ENCODE results near the gene CRADD. TPM values are rescaled to one million over a fixed set of nuclear protein-coding genes. Genes with fewer than 3 reads are reported as not detected.

Gene CRADD
- total RNA-seq, 1 donor from 2014 or later, result not detected

DNA sequence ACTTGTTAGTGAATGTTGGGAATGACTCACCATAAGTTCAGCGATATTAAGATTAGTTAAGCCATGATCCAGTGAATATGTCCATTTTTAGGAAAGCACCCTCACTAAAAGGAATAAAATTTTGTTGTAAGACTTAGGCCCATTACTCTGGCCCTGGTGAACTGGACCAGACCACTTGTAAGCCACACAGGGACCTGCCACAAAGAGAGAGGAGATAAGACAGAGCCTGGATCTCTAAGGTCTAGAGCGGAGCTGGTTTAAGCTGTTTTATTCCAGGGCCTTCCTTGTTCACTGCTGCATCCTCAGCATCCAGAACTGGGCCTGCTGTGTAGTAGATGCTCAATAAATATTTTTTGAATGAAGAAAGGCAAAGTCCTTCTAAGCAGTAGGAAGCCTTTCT, 79.1 kb downstream of the CRADD start:
- H3K4me3 ChIP-seq, result no peak overlapping the region
- H3K4me1 ChIP-seq, result peaks cover 0 to 12% of the 10 kb centered on the region in 2 donors
- no peak overlapping the region for H3K27ac ChIP-seq
- H3K27me3 ChIP-seq, result no peaks in the 10 kb centered on the region
- no peaks in the 10 kb centered on the region for H3K36me3 ChIP-seq
- intact Hi-C loops (cut with DNase I), result loop anchor here (5.0 kb wide), 1 partner anchor 226 kb away; no protein-coding TSS in a partner anchor
- DNase-seq (ENCODE audit: low spot score in 2 of 2), result no peak
- TF ChIP-seq, protein P1, sequence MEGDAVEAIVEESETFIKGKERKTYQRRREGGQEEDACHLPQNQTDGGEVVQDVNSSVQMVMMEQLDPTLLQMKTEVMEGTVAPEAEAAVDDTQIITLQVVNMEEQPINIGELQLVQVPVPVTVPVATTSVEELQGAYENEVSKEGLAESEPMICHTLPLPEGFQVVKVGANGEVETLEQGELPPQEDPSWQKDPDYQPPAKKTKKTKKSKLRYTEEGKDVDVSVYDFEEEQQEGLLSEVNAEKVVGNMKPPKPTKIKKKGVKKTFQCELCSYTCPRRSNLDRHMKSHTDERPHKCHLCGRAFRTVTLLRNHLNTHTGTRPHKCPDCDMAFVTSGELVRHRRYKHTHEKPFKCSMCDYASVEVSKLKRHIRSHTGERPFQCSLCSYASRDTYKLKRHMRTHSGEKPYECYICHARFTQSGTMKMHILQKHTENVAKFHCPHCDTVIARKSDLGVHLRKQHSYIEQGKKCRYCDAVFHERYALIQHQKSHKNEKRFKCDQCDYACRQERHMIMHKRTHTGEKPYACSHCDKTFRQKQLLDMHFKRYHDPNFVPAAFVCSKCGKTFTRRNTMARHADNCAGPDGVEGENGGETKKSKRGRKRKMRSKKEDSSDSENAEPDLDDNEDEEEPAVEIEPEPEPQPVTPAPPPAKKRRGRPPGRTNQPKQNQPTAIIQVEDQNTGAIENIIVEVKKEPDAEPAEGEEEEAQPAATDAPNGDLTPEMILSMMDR (IDR thresholded peaks at IDR 0.05), result no peak
- H3K9me3 ChIP-seq, result no peaks in the 10 kb centered on the region

- no peak overlapping the region for H3K4me3 ChIP-seq
- H3K27me3 ChIP-seq, result no peaks in the 10 kb centered on the region
- TF ChIP-seq, protein P1 (IDR thresholded peaks at IDR 0.05), result no peak
- DNase-seq (ENCODE audit: low spot score in 2 of 2), result no peak
- peaks cover 0 to 12% of the 10 kb centered on the region in 2 donors for H3K4me1 ChIP-seq
- H3K9me3 ChIP-seq, result no peaks in the 10 kb centered on the region
- H3K27ac ChIP-seq, result no peak overlapping the region
- intact Hi-C loops (cut with DNase I), result loop anchor here (5.0 kb wide), 1 partner anchor 224 kb away; no protein-coding TSS in a partner anchor
- no peaks in the 10 kb centered on the region for H3K36me3 ChIP-seq
Measured at GRCh38 chr12:93757792-93758694, 80.9 kb downstream of the CRADD start.

DNA sequence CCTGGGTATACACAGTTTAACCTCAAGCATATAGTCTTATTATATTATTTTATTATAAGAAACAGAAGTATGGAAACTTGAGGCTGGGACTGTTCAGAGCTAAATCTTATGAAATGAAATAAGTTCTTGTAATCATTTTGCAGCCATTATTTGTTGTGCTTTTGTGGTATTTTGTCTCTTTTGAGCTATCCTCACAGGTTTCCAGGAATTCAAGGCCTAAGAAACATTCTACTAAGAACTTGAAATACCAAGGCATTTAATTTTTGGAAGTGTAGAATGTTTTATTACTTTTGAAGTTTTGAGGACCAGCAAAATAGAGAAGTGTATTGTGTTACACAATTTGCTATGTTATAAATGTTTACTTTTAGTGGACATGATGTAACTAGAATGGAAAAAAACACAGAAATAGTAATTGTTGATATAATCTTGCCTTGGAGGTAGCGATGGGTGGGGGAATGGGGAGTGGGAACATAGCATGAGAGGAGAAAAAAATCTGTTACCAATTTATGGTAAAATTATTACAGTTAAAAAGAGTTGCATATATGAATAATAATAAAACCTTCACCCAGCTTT, 81.7 kb downstream of the CRADD start:
- Histone ChIP-seq H3K4me3 (no peak overlapping the region), H3K36me3 (no peaks in the 10 kb centered on the region), H3K9me3 (no peaks in the 10 kb centered on the region), H3K4me1 (peaks cover 0 to 12% of the 10 kb centered on the region in 2 donors), H3K27ac (no peak overlapping the region), H3K27me3 (no peaks in the 10 kb centered on the region)
- TF ChIP-seq, protein P1 (IDR thresholded peaks at IDR 0.05), result no peak
- DNase-seq (ENCODE audit: low spot score in 2 of 2), result no peak
- intact Hi-C loops (cut with DNase I), result loop anchor here (5.0 kb wide), 1 partner anchor 223 kb away; no protein-coding TSS in a partner anchor

DNA sequence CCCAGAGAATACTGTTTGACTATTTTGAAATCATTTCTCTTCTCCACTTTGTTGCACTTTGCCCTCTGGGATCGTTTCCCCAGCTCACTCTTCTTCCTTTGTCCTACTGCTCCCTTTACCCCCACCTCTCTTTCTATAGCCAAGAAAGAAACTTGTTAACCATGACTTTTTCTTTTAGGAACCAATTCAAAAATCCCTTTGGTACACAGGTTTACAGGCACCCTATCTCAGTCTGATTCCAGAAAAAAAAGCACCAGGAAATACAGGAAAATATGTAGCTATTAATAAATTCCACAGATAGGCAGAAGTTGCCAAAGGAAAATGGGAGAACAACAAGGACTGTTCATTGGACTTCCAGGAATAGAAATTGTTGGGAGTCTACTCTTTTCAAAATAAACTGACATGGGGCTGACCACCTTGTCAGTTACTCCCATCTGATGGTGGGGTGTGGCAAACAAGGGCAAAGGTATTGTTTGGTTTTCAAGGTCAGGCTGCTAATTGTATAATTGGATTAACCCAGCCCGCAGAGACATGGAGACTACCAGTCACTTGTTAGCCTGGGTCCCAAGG, 82.4 kb downstream of the CRADD start:
- no peak for DNase-seq (ENCODE audit: low spot score in 2 of 2)
- Histone ChIP-seq H3K27me3 (no peaks in the 10 kb centered on the region), H3K36me3 (no peaks in the 10 kb centered on the region), H3K9me3 (no peaks in the 10 kb centered on the region), H3K4me3 (no peak overlapping the region), H3K27ac (peak overlapping the region in 1 of 2 donors; percentile 13), H3K4me1 (peaks cover 0 to 12% of the 10 kb centered on the region in 2 donors)
- TF ChIP-seq, protein P1 (IDR thresholded peaks at IDR 0.05), result no peak
- intact Hi-C loops (cut with DNase I), result loop anchor here (5.0 kb wide), 3 partner anchors 187 to 257 kb away; partner anchors contain the start of gene SOCS2

DNA sequence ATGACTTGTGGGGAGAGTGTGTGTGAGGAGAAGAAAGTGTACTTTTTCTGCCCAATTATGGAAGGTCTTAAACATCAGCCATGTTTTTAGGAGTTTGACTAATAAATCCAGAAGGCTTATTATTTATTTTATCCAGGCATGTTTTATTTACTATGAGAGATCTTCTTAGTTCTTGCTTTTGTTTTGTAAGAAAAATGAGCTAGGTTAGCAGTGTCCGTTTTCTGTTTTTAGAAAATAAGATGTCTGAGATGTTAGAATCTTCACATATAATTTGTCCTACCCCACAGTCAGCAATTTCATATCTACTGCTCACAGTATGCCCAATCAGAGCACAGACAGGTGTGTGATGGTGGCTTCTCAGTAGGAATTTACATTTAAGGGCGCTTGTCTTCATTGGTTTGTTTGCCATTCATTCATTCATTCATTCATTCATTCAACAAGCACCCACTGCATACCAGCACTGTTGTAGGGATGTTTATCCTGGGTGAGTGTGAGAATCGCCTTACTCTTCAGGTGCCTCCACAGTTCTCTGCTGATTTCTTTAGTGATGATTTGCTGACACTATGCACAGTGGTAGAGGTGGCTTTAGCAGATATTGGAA, 83.2 kb downstream of the CRADD start:
- Histone ChIP-seq H3K27ac (no peak overlapping the region), H3K27me3 (no peaks in the 10 kb centered on the region), H3K9me3 (no peaks in the 10 kb centered on the region), H3K4me1 (peaks cover 0 to 12% of the 10 kb centered on the region in 2 donors), H3K36me3 (no peaks in the 10 kb centered on the region), H3K4me3 (no peak overlapping the region)
- TF ChIP-seq, protein P1 (IDR thresholded peaks at IDR 0.05), result no peak
- intact Hi-C loops (cut with DNase I), result loop anchor here (5.0 kb wide), 2 partner anchors 188 to 258 kb away; partner anchors contain the start of gene SOCS2
- DNase-seq (ENCODE audit: low spot score in 2 of 2), result no peak
